GM12872 (cell line): ENCODE results near the gene IGFBPL1.

Experiments used
- TF ChIP-seq, protein P1 (sequence below): IDR thresholded peaks from 3 replicates; pipeline ENCODE4 v1.5.1; 2011; ENCODE audit warnings: low read depth, mild to moderate bottlenecking, low read length, moderate library complexity; ENCODE audit not compliant: insufficient read depth

Gene IGFBPL1

DNA sequence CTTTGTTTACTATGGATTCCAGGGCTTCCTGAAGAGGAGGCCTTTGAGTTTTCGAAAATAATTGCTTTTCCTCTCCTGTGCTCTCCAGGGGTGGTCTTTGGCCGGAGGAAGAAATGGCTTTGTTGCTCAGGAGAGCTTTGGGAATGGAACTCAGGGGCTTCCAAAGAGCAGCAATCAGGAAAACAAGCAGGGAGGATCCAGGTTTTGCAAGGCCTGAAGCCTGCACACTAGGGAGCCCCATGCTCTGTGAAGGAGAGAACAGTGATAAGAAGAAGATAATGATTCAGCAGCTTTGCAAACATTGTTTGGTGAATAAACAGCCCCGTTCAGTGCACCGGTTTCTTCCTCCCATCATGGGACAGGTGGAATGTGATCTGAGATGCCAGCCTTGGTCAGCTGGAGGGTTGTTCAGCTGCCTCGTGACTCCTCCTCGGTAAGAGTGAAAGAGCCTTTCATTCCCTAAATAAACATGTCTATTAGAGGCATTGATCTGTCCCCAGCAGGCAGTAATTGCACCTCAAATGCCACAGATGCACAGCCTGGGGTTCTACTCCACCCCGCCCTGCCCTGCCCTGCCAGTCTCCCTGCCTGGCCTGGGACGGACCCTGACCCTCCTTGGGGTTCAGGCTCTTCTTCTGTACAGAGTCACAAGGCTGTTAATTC lies 43.3 kb downstream of the IGFBPL1 start:
- TF ChIP-seq, protein P1, sequence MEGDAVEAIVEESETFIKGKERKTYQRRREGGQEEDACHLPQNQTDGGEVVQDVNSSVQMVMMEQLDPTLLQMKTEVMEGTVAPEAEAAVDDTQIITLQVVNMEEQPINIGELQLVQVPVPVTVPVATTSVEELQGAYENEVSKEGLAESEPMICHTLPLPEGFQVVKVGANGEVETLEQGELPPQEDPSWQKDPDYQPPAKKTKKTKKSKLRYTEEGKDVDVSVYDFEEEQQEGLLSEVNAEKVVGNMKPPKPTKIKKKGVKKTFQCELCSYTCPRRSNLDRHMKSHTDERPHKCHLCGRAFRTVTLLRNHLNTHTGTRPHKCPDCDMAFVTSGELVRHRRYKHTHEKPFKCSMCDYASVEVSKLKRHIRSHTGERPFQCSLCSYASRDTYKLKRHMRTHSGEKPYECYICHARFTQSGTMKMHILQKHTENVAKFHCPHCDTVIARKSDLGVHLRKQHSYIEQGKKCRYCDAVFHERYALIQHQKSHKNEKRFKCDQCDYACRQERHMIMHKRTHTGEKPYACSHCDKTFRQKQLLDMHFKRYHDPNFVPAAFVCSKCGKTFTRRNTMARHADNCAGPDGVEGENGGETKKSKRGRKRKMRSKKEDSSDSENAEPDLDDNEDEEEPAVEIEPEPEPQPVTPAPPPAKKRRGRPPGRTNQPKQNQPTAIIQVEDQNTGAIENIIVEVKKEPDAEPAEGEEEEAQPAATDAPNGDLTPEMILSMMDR, result no peak

DNA sequence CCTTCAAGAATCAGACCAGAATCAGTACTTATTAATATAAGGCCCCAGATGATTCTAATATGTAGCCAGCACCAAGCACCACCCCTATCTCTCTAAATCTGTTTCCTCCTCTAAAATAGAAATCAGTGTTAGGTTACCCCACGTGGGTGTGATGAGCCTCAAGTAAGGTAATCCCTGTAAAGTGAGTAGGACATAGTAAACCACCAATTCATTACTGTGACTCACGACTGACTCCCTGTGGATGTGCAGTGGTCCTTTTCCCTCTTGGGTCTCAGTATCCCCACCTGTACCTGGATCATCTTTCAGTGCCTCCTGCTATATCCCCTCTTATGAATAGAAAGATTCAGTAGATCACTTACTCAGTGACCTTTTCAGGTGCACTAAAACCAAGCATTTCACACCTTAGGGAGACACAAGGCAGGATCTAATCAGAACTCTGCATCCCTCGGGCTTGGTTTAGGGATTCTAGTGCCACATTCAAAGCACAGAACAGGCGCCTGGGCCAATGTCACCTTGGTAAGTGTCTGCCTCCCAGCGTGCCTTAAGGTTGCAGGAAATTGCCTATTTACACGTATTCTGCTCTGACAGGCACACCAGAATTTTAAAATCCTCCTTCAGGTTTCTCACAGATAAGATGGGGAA lies 43.9 kb downstream of the IGFBPL1 start:
- TF ChIP-seq, protein P1, result no peak

DNA sequence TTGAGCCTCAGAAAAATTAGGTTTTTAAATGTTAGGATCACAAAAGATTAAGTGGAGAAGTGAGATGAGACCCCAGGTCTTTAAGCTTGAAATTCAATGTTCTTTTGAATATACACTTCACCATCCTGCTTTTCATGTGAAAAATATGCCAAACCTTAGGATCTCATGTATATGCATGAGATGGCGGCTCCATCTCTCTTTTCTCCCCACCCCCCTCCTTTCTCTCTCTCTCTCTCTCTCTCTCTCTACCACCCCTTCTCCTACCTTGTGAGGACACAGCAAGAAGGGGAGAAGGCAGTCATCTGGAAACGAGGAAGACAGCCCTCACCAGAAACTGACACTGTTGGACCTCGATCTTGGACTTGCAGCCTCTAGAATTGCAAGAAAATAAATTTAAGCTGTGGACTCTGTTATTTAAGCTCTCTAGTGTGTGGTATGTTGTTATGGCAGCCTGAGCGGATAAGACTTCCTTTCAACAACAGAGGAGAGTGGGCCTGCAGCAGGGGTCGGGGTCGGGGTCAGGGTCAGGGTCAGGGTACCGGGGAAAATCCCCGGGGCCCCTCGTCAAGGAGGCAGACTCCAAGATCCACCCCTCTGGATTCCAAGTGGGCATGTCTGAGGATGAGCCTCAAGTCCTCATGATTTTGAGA lies 48.1 kb downstream of the IGFBPL1 start:
- TF ChIP-seq, protein P1, result no peak

DNA sequence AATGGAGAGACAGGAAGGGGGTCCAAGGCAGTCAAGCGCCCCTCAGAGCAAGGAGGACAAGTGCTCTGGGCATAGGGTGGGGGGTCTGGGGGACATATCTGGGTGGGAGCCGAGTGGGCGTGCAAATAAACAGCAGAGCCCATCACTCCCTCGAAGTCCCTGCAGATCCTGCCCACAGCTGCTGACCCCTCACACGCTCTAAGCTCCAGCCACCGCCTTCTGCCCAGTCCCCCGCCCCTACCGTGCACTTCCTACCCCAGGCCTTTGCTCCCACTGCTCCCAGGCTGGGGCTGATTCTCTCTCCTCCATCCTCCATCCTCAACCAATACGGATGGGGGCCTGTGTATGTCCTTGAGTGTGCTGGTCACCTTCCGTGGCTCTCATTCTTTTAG lies 48.7 kb downstream of the IGFBPL1 start:
- TF ChIP-seq, protein P1, result no peak

DNA sequence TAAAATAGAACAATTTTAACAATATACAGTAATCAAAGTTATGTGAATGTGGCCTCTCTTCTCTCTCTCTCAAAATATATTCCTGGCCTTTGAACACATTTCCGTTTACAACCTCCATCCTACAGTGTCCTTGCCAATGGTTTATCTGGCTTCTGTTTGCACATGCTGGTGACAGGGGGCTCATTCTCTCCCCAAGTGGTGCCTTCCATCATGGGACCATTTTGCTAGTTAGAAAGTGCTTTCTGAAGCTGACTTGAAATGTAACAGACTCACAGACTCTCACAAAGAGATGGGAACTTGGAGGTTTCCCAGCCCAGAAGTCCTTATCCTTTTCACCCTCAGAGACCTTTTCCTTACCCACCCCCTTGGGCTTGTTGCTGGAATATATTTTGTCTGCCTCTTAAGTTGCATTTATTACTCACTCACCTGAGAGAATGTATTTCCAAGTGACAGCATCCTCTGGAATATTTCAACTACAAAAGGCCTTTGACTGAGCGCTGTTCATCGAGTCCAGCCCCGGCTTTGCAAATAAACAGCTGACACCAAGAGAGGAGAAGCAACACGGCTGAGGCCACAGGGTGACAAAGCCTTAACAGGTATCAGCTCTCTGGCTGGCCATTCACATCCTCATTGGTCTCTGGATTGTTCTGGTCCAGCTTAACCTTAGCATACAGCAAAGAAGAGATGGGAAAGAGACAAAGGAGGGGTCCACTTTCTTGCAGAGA lies 49.2 kb downstream of the IGFBPL1 start:
- TF ChIP-seq, protein P1, result no peak

DNA sequence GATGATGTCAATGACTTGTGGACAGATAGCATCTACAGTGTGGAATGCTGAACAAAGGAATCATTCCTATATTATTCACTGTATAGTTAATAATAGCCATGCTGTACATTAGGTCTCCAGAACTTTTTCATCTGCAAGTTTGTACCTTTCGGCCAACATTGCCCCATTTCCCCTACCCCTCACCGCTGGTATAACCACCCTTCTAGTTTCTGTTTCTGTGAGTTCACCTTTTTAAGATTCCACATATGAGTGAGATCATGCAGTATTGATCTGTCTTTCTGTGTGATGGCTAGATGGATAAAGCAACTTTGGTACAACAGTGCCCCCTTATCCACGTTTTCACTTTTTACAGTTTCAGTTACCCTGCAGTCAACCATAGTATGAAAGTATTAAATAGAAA lies 50.6 kb downstream of the IGFBPL1 start:
- TF ChIP-seq, protein P1, result no peak
